GM12878 (cell line): ENCODE measurements around the gene TMEM121B. TPM values are rescaled to one million over a fixed set of nuclear protein-coding genes. Genes with fewer than 3 reads are reported as not detected.

Source experiments
- ATF2 ChIP-seq: IDR thresholded peaks from 2 replicates; pipeline ENCODE4 v1.6.1; 2012; ENCODE audit warnings: low read length, inconsistent platforms
- BHLHE40 ChIP-seq, 2 experiments: fragments of 450-650 bp in 1 of 2; IDR thresholded peaks; 2 replicates each; pipeline ENCODE4 v1.6.1; 2011 to 2017; ENCODE audit warnings: low read depth in 2 of 2, borderline replicate concordance in 1 of 2, improper control_type of control experiment in 1 of 2, low read length in 1 of 2, mild to moderate bottlenecking in 1 of 2
- CBX5 ChIP-seq: sonication (generic); IDR thresholded peaks from 2 replicates; pipeline ENCODE4 v1.6.1; 2016; ENCODE audit warnings: low read depth, moderate library complexity, mild to moderate bottlenecking, inconsistent platforms
- CHD2 ChIP-seq: IDR thresholded peaks from 2 replicates; pipeline ENCODE4 v1.6.1; 2011; ENCODE audit warnings: low read depth, low read length, improper control_type of control experiment, borderline replicate concordance
- EGR1 ChIP-seq, 2 experiments: IDR thresholded peaks; 1 replicate in 1 of 2; 2 replicates in 1 of 2; pipeline ENCODE4 v1.6.1; 2011 to 2012; ENCODE audit warnings: low read depth in 2 of 2, low read length in 2 of 2, borderline replicate concordance in 1 of 2, mild to moderate bottlenecking in 1 of 2, moderate library complexity in 1 of 2
- FOXM1 ChIP-seq: IDR thresholded peaks from 2 replicates; pipeline ENCODE4 v1.6.1; 2012; ENCODE audit warnings: low read depth, mild to moderate bottlenecking, inconsistent platforms, low read length, moderate library complexity
- HCFC1 ChIP-seq: fragments of 150-350 bp; IDR thresholded peaks from 2 replicates; pipeline ENCODE4 v1.6.1; 2014; ENCODE audit warnings: low read length
- HDAC2 ChIP-seq: fragments of 200-600 bp; sonication (generic); IDR thresholded peaks from 2 replicates; pipeline ENCODE4 v1.6.1; 2017
- LARP7 ChIP-seq: fragments of 450-650 bp; IDR thresholded peaks from 2 replicates; pipeline ENCODE4 v1.6.1; 2017; ENCODE audit warnings: mild to moderate bottlenecking
- MTA3 ChIP-seq: IDR thresholded peaks from 2 replicates; pipeline ENCODE4 v1.6.1; 2012; ENCODE audit warnings: low read length, inconsistent platforms, borderline replicate concordance
- MXI1 ChIP-seq: fragments of 150-350 bp; IDR thresholded peaks from 2 replicates; pipeline ENCODE4 v1.6.1; 2011; ENCODE audit warnings: low read depth, mild to moderate bottlenecking, inconsistent platforms, low read length, improper control_type of control experiment
- NFIC ChIP-seq: IDR thresholded peaks from 2 replicates; pipeline ENCODE4 v1.6.1; 2012; ENCODE audit warnings: low read depth, mild to moderate bottlenecking, inconsistent platforms, low read length, moderate library complexity
- NR2C1 ChIP-seq: fragments of 450-650 bp; IDR thresholded peaks from 2 replicates; pipeline ENCODE4 v1.6.1; 2017; ENCODE audit warnings: antibody characterized with exemption, mild to moderate bottlenecking, moderate library complexity
- POLR2A ChIP-seq: IDR thresholded peaks from 2 replicates; pipeline ENCODE4 v1.6.1; 2011; ENCODE audit warnings: low read depth, mild to moderate bottlenecking, low read length
- RFX5 ChIP-seq: IDR thresholded peaks from 2 replicates; pipeline ENCODE4 v1.6.1; 2011; ENCODE audit warnings: low read depth, low read length, improper control_type of control experiment
- SIN3A ChIP-seq: IDR thresholded peaks from 2 replicates; pipeline ENCODE4 v1.6.1; 2012; ENCODE audit warnings: low read depth, low read length, improper control_type of control experiment
- SRF ChIP-seq, 2 experiments: IDR thresholded peaks; 2 replicates each; pipeline ENCODE4 v1.6.1; 2011; ENCODE audit warnings: low read depth in 2 of 2, low read length in 2 of 2, mild to moderate bottlenecking in 1 of 2, moderate library complexity in 1 of 2
- STAT1 ChIP-seq: fragments of 450-650 bp; conservative IDR thresholded peaks from 2 replicates; pipeline ENCODE4 v1.6.1; 2014; ENCODE audit warnings: antibody characterized with exemption, mild to moderate bottlenecking
- TCF7 ChIP-seq: IDR thresholded peaks from 2 replicates; pipeline ENCODE4 v1.6.1; 2014; ENCODE audit warnings: antibody characterized with exemption, borderline replicate concordance
- ZBTB33 ChIP-seq: fragments of 450-650 bp; IDR thresholded peaks from 2 replicates; pipeline ENCODE4 v1.6.1; 2017; ENCODE audit warnings: mild to moderate bottlenecking
- ZNF384 ChIP-seq: IDR thresholded peaks from 2 replicates; pipeline ENCODE4 v1.6.1; 2012; ENCODE audit warnings: low read depth, mild to moderate bottlenecking, low read length, improper control_type of control experiment, borderline replicate concordance
- ZZZ3 ChIP-seq: IDR thresholded peaks from 2 replicates; pipeline ENCODE4 v1.6.1; 2011; ENCODE audit warnings: low read depth; ENCODE audit not compliant: control insufficient read depth, insufficient read length
- polyA plus RNA-seq, 11 experiments: library from polyadenylated mRNA; depleted of rRNA in 4 of 11; unstranded in 6 of 11; stranded (reverse) in 5 of 11; fragments of >200 nt; fragmentation: Nextera tagmentation in 4 of 11; fragmentation: Illumina TruSeq in 1 of 11; extraction: Ambion mirVana in 4 of 11; extraction: Trizol in 1 of 11; gene quantifications; 1 replicate in 1 of 11; 2 replicates in 10 of 11; pipeline versions ENCODE4 v1.2.1 to v1.2.3, GENCODE V29; 2011 to 2016; ENCODE audit warnings: inconsistent platforms in 2 of 11, missing spikeins in 2 of 11, low read depth in 1 of 11
- total RNA-seq, 4 experiments: library from RNA; depleted of rRNA in 3 of 4; stranded (reverse); fragments of >200 nt in 3 of 4; fragmentation: Illumina TruSeq in 1 of 4; extraction: Trizol in 1 of 4; gene quantifications; 2 replicates each; pipeline versions ENCODE4 v1.2.1 to v1.2.3, GENCODE V29; 2013 to 2021
- TF ChIP-seq, protein P1 (sequence below): fragments of 150-350 bp; IDR thresholded peaks from 2 replicates; pipeline ENCODE4 v1.6.1; 2014; ENCODE audit warnings: mild to moderate bottlenecking, low read depth, low read length
- TF ChIP-seq, protein P2 (sequence below), 3 experiments: IDR thresholded peaks in 2 of 3; conservative IDR thresholded peaks in 1 of 3; 2 replicates each; pipeline ENCODE4 v1.5.1; 2011; ENCODE audit warnings: low read depth in 3 of 3, low read length in 3 of 3, mild to moderate bottlenecking in 3 of 3, control low read depth in 2 of 3, moderate library complexity in 2 of 3, inconsistent platforms in 1 of 3, mixed read lengths in 1 of 3; ENCODE audit not compliant: control insufficient read depth in 2 of 3, insufficient read depth in 1 of 3; ENCODE audit errors: extremely low read depth in 1 of 3

Gene TMEM121B
- total and polyA plus RNA-seq, 10 of the 15 experiments (the other 5 are each of a cell fraction or from before 2014, with no cell fraction given) = 0.02 to 0.10 (median 0.06) TPM; not detected in 5

GRCh38 chr22:17158568-17159503 is 37.7 kb upstream of the TMEM121B start, which contains the start of gene HDHD5 (continued):
- TF ChIP-seq HCFC1 (peak; percentile 85), BHLHE40 (IDR thresholded peaks at IDR 0.05; ENCODE audit: borderline replicate concordance in 1 of 2, low read depth in 2 of 2, low read length in 1 of 2) (peak; percentile 100), ATF2 (no peak), POLR2A (peak; percentile 47), SRF (IDR thresholded peaks at IDR 0.05; ENCODE audit: low read depth in 2 of 2, low read length in 2 of 2) (no peak), STAT1 (0 out of 2 replicates have a peak, but pooled peaks have one; percentile 39), CBX5 (no peak), MXI1 (peak; percentile 84), RFX5 (no peak), CHD2 (peak; percentile 66), FOXM1 (no peak), ZNF384 (no peak), MTA3 (no peak), TCF7 (no peak), ZZZ3 (no peak), NR2C1 (peak; percentile 33; the same call in 1 of the 2 replicates), SIN3A (peak; percentile 76), EGR1 (IDR thresholded peaks at IDR 0.05; ENCODE audit: borderline replicate concordance in 1 of 2, low read depth in 2 of 2, low read length in 2 of 2) (peak; percentile 35 to 94; a peak in 2 of 3 replicates), HDAC2 (no peak), ZBTB33 (no peak), LARP7 (peak; percentile 56; the same call in 1 of the 2 replicates), NFIC (no peak)
- TF ChIP-seq, protein P1, sequence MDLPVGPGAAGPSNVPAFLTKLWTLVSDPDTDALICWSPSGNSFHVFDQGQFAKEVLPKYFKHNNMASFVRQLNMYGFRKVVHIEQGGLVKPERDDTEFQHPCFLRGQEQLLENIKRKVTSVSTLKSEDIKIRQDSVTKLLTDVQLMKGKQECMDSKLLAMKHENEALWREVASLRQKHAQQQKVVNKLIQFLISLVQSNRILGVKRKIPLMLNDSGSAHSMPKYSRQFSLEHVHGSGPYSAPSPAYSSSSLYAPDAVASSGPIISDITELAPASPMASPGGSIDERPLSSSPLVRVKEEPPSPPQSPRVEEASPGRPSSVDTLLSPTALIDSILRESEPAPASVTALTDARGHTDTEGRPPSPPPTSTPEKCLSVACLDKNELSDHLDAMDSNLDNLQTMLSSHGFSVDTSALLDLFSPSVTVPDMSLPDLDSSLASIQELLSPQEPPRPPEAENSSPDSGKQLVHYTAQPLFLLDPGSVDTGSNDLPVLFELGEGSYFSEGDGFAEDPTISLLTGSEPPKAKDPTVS = no peak
- TF ChIP-seq, protein P2, sequence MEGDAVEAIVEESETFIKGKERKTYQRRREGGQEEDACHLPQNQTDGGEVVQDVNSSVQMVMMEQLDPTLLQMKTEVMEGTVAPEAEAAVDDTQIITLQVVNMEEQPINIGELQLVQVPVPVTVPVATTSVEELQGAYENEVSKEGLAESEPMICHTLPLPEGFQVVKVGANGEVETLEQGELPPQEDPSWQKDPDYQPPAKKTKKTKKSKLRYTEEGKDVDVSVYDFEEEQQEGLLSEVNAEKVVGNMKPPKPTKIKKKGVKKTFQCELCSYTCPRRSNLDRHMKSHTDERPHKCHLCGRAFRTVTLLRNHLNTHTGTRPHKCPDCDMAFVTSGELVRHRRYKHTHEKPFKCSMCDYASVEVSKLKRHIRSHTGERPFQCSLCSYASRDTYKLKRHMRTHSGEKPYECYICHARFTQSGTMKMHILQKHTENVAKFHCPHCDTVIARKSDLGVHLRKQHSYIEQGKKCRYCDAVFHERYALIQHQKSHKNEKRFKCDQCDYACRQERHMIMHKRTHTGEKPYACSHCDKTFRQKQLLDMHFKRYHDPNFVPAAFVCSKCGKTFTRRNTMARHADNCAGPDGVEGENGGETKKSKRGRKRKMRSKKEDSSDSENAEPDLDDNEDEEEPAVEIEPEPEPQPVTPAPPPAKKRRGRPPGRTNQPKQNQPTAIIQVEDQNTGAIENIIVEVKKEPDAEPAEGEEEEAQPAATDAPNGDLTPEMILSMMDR (IDR thresholded peaks at IDR 0.05 in 2 of 3, conservative IDR thresholded peaks at IDR 0.05 in 1 of 3; ENCODE audit: control insufficient read depth in 2 of 3, extremely low read depth in 1 of 3, insufficient read depth in 1 of 3, low read depth in 3 of 3, low read length in 3 of 3) = no peak
